HepG2 (cell line): ENCODE data around the gene NR3C2. TPM values are rescaled to one million over a fixed set of nuclear protein-coding genes. Genes with fewer than 3 reads are reported as not detected.
"Not testable (repeated sequence)": the region's sequence is repeated elsewhere in the genome, so short reads cannot be mapped to it uniquely, and the experiment has no call there.

Source experiments
- ATAC-seq: fragments of 200-7000 bp; cut with Tn5 transposase; 3 replicates; pipeline ENCODE4 v1.9.1; 2020; ENCODE audit warnings: mild to moderate bottlenecking, moderate library complexity
- BruUV-seq: library from RNA; stranded (reverse); fragments of 400-500 nt; replicated peaks from 2 replicates; lab custom pipeline; 2021; lab: Mats Ljungman, UMichigan
- CTCF ChIA-PET: fragments of 300-600 bp; formaldehyde crosslinking; extraction: SDS; loops from one replicate; lab custom pipeline; 2021; ENCODE audit warnings: low total read pairs, inconsistent platforms, low intra/inter-chr PET ratio; lab: Yijun Ruan, JAX
- POLR2A ChIA-PET: fragments of 350-600 bp; sonication (Branson Sonifier 250); formaldehyde crosslinking; loops from one replicate; lab custom pipeline; 2020; ENCODE audit warnings: antibody characterized with exemption, inconsistent platforms; lab: Yijun Ruan, JAX
- DNase-seq: peaks from one replicate; pipeline ENCODE4 v3.0.0-alpha.2; 2015; ENCODE audit warnings: low spot score
- FAIRE-seq: peaks from 3 replicates; lab custom pipeline; 2011; peaks lifted over from hg19 to GRCh38; lab: Jason Lieb, UNC
- H2AFZ ChIP-seq: one replicate; pipeline ENCODE4 v1.6.1; 2011; ENCODE audit warnings: low read length, inconsistent platforms
- H3K27ac ChIP-seq: fragments of 300-600 bp; 3 replicates; pipeline ENCODE4 v1.8.0; 2011; ENCODE audit warnings: mixed run types, mild to moderate bottlenecking, mixed read lengths, low read length, inconsistent platforms; ENCODE audit not compliant: insufficient read depth; ENCODE audit errors: extremely low read length
- H3K27me3 ChIP-seq, 2 experiments: fragments of 200-600 bp in 1 of 2; 2 replicates in 1 of 2; 3 replicates in 1 of 2; pipeline versions ENCODE4 v1.6.0 to v1.8.0; 2011; ENCODE audit warnings: low read length in 2 of 2, mild to moderate bottlenecking in 2 of 2, moderate library complexity in 2 of 2, inconsistent platforms in 1 of 2; ENCODE audit not compliant: insufficient read depth in 2 of 2, control insufficient read depth in 1 of 2
- H3K36me3 ChIP-seq, 2 experiments: fragments of 200-600 bp in 1 of 2; replicated peaks in 1 of 2; 2 replicates in 1 of 2; 3 replicates in 1 of 2; pipeline versions ENCODE4 v1.5.1 to v1.8.0; 2011; ENCODE audit warnings: low read length in 2 of 2, inconsistent platforms in 1 of 2; ENCODE audit not compliant: insufficient read depth in 2 of 2, control insufficient read depth in 1 of 2
- H3K4me1 ChIP-seq: 2 replicates; pipeline ENCODE4 v1.5.1; 2012; ENCODE audit warnings: low read length, inconsistent platforms; ENCODE audit not compliant: insufficient read depth
- H3K4me2 ChIP-seq: 2 replicates; pipeline ENCODE4 v1.6.0; 2011; ENCODE audit warnings: low read depth, low read length, inconsistent platforms
- H3K4me3 ChIP-seq, 3 experiments: fragments of 200-600 bp in 1 of 3; sonication (generic), shearing (Covaris generic) in 1 of 3; replicated peaks in 1 of 3; 2 replicates each; pipeline ENCODE4 v1.5.1; 2011 to 2016; ENCODE audit warnings: low read length in 3 of 3, inconsistent platforms in 2 of 3, low read depth in 2 of 3, mild to moderate bottlenecking in 2 of 3, control low read depth in 1 of 3, mixed read lengths in 1 of 3; ENCODE audit not compliant: insufficient read depth in 1 of 3
- H3K79me2 ChIP-seq: one replicate; pipeline ENCODE4 v1.6.1; 2011; ENCODE audit warnings: low read length, inconsistent platforms; ENCODE audit not compliant: insufficient read depth
- H3K9ac ChIP-seq: 2 replicates; pipeline ENCODE4 v1.6.0; 2011; ENCODE audit warnings: mild to moderate bottlenecking, low read depth, low read length, inconsistent platforms; ENCODE audit not compliant: insufficient read depth
- H3K9me3 ChIP-seq: 2 replicates; pipeline ENCODE4 v1.5.1; 2012; ENCODE audit warnings: mild to moderate bottlenecking, low read length
- H4K20me1 ChIP-seq: 2 replicates; pipeline ENCODE4 v1.6.0; 2011; ENCODE audit warnings: inconsistent platforms, mild to moderate bottlenecking, low read length, moderate library complexity; ENCODE audit not compliant: insufficient read depth
- ARNTL ChIP-seq: sonication (generic); formaldehyde crosslinking; IDR thresholded peaks from 2 replicates; pipeline ENCODE4 v1.4.0; 2020; ENCODE audit warnings: mild to moderate bottlenecking, missing genetic modification reagents
- RCOR2 ChIP-seq: IDR thresholded peaks from 2 replicates; pipeline ENCODE4 v1.6.1; 2016; ENCODE audit warnings: missing biosample characterization, missing genetic modification reagents
- ZNF567 ChIP-seq: sonication (generic); formaldehyde crosslinking; IDR thresholded peaks from 2 replicates; pipeline ENCODE4 v1.8.1; 2023; ENCODE audit warnings: mild to moderate bottlenecking, missing genetic modification reagents, borderline replicate concordance
- WGBS: methylation state at CpG from one replicate; pipeline ENCODE4 v1.1.6; 2017; ENCODE audit warnings: low lambda C conversion rate; 5-methylcytosine and 5-hydroxymethylcytosine counted together
- in situ Hi-C: cut with HindIII; loops from 2 replicates; pipeline ENCODE4 v1.10.0; 2017; ENCODE audit warnings: low pct_unique_long_range_greater_than_20kb; ENCODE audit not compliant: extremely low pct_ligation_motif_present
- intact Hi-C: fragments of 100-400 bp; cut with micrococcal nuclease; formaldehyde crosslinking; loops from one replicate; pipeline ENCODE4 v1.10.0; 2022; ENCODE audit not compliant: unreplicated experiment
- polyA plus RNA-seq, 8 experiments: library from polyadenylated mRNA; depleted of rRNA in 3 of 8; stranded (reverse) in 7 of 8; unstranded in 1 of 8; fragments of >200 nt; fragmentation: Illumina TruSeq in 4 of 8; extraction: Trizol in 4 of 8; gene quantifications; 2 replicates each; pipeline versions ENCODE4 v1.2.1 to v1.2.3, GENCODE V29; 2011 to 2016; ENCODE audit warnings: low read depth in 4 of 8, missing spikeins in 1 of 8, mixed read lengths in 1 of 8; ENCODE audit not compliant: insufficient read depth in 1 of 8
- total RNA-seq, 5 experiments: library from RNA; depleted of rRNA; stranded (reverse); fragments of >200 nt; fragmentation: Illumina TruSeq; extraction: Trizol; gene quantifications; 2 replicates each; pipeline ENCODE4 v1.2.3, GENCODE V29; 2016; ENCODE audit warnings: low read depth in 1 of 5
- TF ChIP-seq, protein P1 (sequence below): sonication (generic); formaldehyde crosslinking; IDR thresholded peaks from 2 replicates; pipeline ENCODE4 v1.5.1; 2020; ENCODE audit warnings: missing genetic modification reagents, mild to moderate bottlenecking, borderline replicate concordance

NR3C2 gene
- total and polyA plus RNA-seq, 2 of the 13 experiments (the other 11 are each of a cell fraction or from before 2014, with no cell fraction given): 0.26 to 0.46 TPM

DNA sequence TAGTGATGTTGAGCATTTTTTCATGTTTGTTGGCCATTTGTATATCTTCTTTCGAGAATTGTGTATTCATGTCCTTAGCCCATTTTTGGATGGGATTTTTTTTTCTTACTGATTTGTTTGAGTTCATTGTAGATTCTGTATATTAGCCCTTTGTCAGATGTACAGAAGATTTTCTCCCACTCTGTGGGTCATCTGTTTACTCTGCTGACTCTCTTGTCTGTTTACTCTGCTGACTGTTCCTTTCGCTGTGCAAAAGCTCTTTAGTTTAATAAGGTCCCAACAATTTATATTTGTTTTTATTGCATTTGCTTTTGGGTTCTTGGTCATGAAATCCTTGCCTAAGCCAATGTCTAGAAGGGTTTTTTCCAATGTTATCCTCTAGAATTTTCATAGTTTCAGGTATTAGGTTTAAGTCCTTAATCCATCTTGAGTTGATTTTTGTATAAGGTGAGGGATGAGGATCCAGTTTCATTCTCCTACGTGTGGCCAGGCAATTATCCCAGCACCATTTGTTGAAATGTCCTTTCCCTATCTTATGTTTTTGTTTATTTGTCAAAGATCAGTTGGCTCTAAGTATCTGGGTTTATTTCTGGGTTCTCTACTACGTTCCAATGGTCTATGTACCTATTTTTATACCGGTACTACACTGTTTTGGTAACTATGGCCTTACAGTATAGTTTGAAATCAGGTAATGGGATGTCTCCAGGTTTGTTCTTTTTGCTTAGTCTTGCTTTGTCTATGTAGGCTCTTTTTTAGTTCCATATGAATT lies 254.6 kb downstream of the NR3C2 start:
- WGBS: 1% methylated on average over 5 of the region's 5 CpGs
- not testable (repeated sequence) for ATAC-seq, H3K4me2 ChIP-seq

DNA sequence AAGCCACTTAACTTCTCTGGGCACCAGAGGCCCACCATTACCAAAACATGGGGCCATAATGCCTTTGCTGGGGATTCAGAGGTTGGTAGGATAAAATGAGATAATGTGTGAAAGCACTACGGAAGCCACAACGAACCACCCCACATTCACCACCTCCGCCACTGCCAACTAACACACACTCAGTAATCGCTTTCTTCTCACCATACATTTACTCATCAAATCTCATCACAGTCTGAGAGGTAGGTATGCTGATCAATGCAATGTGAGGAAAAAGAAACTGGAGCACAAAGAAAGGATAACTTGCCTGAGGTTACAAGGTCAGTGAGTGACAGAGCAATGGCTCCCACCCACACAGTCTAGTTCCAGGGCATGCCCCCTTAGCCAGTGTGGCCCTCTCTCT lies 257.3 kb downstream of the NR3C2 start:
- no peaks in the 10 kb centered on the region; a peak in 1 of 5 replicates for H3K27me3 ChIP-seq
- H3K9me3 ChIP-seq: no peaks in the 10 kb centered on the region
- H3K27ac ChIP-seq: no peak overlapping the region
- H3K4me2 ChIP-seq: no peak overlapping the region
- H3K9ac ChIP-seq: no peak overlapping the region
- no peaks in the 10 kb centered on the region for H3K4me1 ChIP-seq
- H3K4me3 ChIP-seq: no peak overlapping the region
- ChIA-PET CTCF (no interaction called here), POLR2A (no interaction called here)
- no peaks in the 10 kb centered on the region for H4K20me1 ChIP-seq
- H3K79me2 ChIP-seq: no peaks in the 10 kb centered on the region
- BruUV-seq: no TSS peak
- no peak overlapping the region for H2AFZ ChIP-seq
- intact Hi-C loops: no loop called here
- 62% methylated on average over 4 of the region's 4 CpGs for WGBS
- DNase-seq (no peak), FAIRE-seq (no peak), ATAC-seq (no peak)
- no peak for TF ChIP-seq ZNF567
- no peak for TF ChIP-seq RCOR2 (CRISPR knock-in tag)
- TF ChIP-seq ARNTL (CRISPR knock-in tag): no peak
- TF ChIP-seq, protein P1, sequence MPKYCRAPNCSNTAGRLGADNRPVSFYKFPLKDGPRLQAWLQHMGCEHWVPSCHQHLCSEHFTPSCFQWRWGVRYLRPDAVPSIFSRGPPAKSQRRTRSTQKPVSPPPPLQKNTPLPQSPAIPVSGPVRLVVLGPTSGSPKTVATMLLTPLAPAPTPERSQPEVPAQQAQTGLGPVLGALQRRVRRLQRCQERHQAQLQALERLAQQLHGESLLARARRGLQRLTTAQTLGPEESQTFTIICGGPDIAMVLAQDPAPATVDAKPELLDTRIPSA (CRISPR knock-in tag): no peak
- no peaks in the 10 kb centered on the region for H3K36me3 ChIP-seq
- in situ Hi-C loops: no loop called here

More for the DNA sequence above, 254.6 kb downstream of the NR3C2 start:
- H3K36me3 ChIP-seq, H2AFZ ChIP-seq, H3K27me3 ChIP-seq, H3K9me3 ChIP-seq, FAIRE-seq, H4K20me1 ChIP-seq, intact Hi-C loops, DNase-seq, H3K9ac ChIP-seq, CTCF ChIA-PET, H3K4me3 ChIP-seq, H3K4me1 ChIP-seq, in situ Hi-C loops, POLR2A ChIA-PET, BruUV-seq, H3K27ac ChIP-seq, H3K79me2 ChIP-seq: not testable (repeated sequence)
